ENCODE results near the gene ADARB2.

GRCh38 chr10:1596482-1597099 is 140.7 kb downstream of the ADARB2 start:
- TF ChIP-seq, protein P1, sequence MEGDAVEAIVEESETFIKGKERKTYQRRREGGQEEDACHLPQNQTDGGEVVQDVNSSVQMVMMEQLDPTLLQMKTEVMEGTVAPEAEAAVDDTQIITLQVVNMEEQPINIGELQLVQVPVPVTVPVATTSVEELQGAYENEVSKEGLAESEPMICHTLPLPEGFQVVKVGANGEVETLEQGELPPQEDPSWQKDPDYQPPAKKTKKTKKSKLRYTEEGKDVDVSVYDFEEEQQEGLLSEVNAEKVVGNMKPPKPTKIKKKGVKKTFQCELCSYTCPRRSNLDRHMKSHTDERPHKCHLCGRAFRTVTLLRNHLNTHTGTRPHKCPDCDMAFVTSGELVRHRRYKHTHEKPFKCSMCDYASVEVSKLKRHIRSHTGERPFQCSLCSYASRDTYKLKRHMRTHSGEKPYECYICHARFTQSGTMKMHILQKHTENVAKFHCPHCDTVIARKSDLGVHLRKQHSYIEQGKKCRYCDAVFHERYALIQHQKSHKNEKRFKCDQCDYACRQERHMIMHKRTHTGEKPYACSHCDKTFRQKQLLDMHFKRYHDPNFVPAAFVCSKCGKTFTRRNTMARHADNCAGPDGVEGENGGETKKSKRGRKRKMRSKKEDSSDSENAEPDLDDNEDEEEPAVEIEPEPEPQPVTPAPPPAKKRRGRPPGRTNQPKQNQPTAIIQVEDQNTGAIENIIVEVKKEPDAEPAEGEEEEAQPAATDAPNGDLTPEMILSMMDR (IDR thresholded peaks at IDR 0.05): no peak
- TF ChIP-seq EP300 (IDR thresholded peaks at IDR 0.05) (no peak), POLR2A (IDR thresholded peaks at IDR 0.05) (no peak)
